GM21515 (cell line): ENCODE results near the gene NAT16.
"Not testable (repeated sequence)": the region's sequence is repeated elsewhere in the genome, so short reads cannot be mapped to it uniquely, and the experiment has no call there.

Experiments used
- ATAC-seq: cut with Tn5 transposase; IDR thresholded peaks from one replicate; pipeline ENCODE4 v1.9.1; 2021; ENCODE audit not compliant: unreplicated experiment

The NAT16 gene

DNA sequence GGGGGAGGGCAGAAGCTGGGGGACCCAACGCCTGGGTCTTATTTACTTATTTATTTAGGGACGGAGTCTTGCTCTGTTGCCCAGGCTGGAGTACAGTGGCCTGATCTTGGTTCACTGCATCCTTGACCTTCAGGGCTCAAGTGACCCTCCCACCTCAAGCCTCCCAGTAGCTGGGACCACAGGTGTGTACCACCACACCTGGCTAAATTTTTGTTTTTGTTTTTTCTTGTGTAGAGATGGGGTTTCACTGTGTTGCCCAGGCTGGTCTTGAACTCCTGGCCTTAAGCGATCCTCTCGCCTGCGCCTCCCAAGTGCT is 22.5 kb upstream of the NAT16 start:
- no peak for ATAC-seq

DNA sequence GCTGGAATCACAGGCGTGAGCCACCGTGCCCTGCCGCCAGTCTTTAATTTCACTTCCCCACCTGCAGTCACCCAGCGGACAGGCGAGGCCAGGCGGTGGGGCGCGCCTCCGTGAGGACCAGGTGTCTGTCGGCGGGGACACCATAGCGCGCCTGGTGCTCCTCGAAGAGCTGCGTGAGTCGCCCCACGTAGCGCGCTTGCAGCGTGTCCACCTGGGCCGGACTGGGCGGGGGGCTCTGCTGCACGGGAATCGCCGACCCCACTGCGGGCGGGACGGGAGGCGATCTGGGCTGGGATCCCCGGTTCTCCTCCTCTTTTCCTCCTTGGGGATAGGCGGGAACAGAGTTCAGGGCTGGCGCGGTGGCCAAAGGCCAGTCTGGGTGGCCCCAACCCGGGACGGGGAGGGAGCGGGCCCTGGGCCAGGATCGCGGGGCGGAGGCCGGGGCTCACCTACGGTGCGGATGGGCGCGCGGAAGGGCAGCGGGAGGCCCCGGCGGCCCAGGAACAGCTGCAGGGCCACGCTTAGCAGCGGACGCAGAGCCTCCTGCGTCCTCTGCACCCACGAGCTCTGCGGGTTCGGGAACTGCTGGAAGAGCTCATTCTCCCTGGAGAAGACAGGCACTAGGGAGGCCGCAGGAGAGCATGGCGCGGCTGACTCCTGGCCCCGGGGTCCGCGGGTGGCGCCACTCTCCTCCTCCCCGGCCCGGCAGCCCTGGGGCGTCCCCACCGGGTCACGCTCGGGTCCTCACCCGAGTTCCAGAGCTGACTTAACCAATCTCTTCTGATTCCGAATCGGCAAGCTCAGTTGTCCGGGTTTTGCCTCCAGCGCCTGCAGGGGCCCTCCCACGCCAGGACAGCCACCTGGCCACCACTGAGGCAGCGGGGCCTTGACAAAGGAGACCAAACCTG is 21.9 kb upstream of the NAT16 start:
- ATAC-seq = no peak

DNA sequence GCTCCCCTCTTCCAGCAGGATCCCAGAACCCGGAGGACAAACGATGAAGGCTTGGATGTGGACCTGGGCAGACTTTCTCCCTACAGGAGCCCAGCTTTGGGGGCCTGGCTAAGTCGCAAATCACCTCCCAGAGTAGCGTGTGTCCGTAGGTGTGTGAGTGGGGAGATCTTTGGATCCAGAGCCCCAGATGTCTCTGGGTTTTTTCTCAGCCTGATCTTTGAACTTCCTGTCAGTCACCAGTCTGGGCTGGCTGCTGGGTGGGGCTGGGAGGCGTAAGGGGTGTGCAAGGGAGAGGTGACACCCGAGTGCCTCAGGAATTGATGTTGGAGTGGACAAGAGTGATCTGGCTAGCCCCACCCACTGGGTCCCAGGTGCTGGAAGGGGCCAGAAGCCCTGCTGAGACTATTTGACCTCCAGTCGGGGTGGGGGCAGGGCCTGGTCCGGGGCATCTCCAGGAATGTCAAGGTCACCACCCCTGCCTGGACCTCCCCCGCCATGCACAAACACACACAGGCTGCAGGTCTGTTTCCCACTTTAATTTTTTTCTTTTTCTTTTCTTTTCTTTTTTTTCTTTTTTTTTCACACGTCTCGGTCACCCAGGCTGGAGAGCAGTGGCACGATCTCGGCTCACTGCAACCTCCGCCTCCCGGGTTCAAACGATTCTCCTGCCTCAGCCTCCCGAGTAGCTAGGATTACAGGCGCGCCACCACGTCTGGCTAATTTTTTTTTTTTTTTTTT is 20.9 kb upstream of the NAT16 start, which contains the start of gene MOGAT3:
Gene MOGAT3 (minus strand): TSS at position 175 of the 738 bp plus-strand sequence. CDS start 182 bp downstream, outside the sequence.
- ATAC-seq = no peak

DNA sequence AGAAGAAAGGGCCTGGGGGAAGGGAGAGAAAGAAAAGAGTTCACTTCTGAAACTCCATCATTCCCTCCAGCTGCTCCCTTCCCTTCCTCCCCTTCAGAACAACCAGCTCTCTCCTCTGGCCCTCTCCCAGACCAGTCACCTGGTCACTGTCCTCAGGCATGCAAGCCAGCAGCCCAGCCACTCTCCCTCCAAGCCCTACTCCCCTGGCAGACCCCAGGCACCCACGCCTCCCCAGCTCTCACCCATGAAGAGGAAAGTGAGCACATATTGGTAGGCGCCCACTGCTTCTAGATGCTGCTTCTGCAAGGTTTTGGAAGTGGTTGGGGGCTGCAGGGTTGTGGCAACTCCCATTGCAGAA is 20.4 kb upstream of the NAT16 start:
- ATAC-seq = no peak

DNA sequence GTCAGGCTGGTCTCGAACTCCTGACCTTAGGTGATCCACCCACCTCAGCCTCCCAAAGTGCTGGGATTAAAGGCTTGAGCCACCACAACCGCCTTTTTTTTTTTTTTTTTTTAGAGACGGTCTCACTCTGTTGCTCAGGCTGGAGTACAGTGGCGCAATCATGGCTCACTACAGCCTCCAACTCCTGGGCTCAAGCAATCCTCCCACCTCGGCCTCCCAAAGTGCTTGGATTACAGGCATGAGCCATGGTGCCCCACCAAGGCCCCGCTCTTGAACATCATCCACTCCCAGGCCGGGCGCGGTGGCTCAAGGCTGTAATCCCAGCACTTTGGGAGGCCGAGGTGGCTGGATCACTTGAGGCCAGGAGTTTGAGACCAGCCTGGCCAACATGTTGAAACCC is 19.4 kb upstream of the NAT16 start:
- not testable (repeated sequence) for ATAC-seq

DNA sequence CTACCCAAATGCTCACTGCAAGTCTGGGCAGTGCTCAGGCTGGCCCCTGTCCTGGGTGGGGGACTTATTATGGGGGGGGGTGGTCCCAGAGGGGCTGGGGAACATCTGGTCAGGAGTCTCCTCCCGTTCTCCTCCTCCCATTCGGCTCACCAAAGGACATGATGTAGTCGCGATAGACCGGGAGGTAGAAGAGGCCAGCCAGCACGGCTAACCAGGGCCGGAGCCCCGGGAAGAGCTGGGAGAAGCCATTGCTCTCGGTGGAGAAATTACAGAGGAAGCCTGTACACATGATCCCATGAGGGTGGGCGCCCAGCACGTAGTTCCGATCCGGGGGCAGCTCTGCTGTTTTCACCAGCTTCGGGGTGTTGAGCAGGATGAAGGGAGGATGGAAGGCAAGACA is 18.4 kb upstream of the NAT16 start:
- no peak for ATAC-seq

DNA sequence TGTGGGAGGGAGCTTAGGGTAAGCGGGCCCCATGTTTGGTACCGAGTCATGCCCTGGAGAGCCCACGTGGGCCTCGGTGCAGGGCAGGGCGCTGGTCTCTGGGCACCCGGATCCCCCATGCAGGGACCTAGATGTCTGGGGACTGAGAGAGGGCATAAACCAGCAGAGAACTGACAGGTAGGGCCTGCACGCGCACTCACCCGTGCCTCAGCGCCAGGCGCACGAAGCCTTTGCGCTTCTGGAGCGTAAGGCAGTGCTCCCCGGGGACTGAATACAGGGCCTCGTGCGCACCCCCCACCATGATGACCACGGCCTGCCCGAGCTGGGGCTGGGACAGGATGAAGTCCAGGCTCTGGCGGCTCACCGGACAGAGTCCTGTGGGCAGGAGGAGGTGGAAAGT is 17.9 kb upstream of the NAT16 start:
- ATAC-seq = no peak

DNA sequence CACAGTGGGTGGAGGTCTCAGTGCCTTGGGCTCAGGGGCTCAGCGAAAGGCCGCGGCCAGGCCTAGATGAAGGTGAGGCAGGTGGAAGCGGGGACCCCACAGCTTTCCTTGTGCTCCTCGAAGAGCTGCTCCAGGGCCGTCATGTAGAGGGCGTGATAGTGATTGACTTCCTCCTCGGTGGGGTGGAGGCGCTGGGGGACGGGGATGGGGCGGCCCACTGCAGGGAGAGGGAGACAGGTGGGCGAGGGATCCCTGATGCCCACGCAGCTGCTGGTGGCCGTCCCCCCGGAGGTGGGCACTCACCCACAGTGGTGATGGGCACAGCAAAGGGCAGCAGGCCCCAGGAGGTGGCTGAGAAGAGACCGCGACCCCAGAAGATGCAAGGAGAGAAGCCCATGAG is 15.8 kb upstream of the NAT16 start:
- no peak for ATAC-seq

DNA sequence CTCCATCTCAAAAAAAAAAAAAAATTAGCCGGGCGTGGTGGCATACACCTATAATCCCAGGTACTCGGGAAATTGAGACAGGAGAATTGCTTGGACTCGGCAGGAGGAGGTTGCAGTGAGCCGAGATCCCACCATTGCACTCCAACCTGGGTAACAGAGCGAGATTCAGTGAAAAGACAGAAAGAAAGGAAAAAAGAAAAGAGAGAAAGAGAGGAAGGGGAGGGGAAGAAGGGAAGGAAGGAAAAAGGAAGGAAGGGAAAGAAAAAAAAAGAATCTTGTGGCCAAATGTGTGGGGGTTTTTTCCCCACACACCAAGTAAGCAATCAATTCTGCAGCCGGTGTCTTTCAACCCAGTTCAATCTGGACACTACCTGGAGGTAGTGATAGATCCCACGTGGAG is 9.0 kb upstream of the NAT16 start:
- no peak for ATAC-seq

DNA sequence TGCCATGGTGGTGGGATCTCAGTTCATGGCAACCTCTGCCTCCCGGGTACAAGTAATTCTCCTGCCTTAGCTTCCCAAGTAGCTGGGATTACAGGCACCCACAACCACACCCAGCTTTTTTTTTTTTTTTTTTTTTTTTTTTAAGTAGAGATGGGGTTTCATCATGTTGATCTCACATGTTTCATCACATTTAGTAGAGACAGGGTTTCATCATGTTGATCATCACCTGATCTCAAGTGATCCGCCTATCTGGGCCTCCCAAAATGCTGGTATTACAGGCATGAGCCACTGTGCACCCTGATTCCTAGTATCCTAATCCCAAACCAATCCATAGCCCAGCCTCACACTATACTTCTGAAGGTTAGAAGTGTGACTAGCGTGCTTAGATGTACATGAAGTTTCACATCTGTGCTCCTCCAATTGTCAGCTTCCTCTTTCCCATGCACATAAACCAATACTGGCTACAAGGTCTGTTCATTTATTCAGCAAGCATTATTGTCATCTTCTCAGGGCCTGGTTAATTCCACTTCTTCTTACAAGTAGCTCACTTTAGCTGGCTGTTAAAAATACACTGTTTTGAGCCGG is 6.8 kb upstream of the NAT16 start:
- ATAC-seq = no peak

DNA sequence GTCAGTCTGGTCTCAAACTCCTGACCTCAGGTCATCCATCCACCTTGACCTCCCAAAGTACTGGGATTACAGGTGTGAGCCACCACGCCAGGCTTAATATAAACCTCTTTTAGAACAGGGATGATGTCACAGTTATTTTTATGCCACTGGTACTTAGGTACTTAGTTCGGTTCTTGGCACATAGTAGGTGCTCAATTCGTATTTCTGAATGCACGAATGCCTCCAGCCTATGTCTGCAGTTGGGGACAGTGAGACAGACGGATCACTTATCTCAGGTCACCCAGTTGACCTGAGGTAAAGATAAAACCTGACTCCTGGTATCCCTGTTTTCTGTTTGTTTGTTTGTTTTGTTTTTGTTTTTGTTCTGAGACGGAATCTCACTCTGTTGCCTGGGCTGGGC is 6.1 kb upstream of the NAT16 start:
- no peak for ATAC-seq

DNA sequence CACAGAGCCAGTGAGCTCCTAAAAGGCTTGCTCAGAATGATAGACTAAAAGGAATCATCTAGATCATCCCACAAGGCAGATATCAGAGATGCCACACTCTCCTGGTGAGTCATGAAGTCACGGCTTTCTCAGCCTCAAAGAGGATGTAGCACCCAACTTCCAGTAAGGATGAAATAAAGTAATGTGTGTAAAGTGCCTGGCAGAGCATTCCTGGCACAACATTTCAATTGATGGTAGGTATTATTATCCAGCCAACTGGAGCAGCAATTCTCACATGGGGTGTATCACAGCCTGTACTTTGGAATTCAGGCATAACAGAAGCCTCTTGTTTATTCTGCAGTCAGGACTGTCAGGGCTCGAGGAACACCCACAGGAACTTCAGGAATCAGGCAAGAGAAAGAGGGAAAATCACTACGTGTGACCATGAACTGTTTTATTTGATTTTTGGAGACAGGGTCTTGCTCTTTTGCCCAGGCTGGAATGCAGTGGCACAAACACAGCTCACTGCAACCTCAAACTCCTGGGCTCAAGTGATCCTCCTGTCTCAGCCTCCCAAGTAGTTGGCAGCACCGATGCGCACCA is 5.3 kb upstream of the NAT16 start:
- no peak for ATAC-seq

DNA sequence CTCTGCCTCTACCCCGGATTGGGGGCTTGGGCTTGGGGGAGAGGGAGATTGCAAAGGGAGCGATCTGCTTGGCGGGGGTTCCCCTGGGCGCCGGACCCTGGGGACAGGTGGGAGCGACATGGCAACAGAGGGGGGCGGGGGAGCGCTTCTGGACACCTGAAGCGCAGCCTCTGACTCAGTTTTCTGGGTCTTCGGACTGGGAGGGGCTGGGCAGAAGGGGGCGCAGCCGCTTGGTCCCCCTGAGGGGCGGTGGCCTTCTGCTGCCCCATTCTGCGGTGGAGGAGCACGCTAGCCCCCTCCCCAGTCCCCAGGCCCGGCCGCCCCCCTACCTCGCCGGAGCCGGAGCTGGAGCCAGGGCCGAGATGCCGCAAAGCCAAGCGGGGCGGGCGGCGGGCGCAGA is 380 bp downstream of the NAT16 start:
- no peak for ATAC-seq

DNA sequence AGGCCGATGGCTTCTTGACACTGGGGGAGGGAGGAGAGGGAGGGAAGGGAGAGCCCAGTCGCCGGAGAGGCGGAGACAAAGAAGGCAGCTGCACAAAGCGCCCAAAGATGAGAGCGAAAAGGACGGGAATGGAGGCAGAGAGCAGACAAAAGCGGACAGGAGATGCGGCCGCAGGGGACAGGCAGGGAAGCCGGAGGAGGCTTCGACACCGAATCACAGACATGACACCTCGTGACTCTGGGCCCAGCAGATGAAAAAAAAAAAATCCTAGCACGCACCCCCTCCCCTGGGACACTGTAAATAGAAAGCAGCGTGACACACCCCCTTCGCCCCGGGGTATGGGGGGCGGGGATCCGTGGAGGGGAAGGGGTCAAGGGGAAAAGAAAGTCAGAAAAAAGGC is 976 bp downstream of the NAT16 start:
- no peak for ATAC-seq

DNA sequence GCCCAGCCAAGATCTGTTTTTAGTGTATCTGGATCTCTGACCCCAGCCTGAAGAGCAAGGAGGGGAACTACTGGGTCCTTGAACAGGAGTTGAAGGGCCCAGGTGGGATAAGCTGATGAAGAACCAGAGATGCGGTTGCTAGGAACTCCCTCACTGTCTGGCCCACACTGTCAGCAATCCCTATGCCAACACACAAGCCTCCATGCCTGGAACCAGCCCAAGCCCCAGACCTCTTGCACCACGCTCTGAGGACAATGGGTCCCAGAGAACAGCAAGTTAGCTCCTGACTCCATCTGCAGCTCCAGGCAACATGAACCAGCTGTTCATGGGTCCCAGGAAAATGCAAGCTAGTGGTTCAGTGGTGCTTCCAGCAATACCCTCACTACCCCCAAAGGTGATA is 2.4 kb downstream of the NAT16 start:
- no peak for ATAC-seq

DNA sequence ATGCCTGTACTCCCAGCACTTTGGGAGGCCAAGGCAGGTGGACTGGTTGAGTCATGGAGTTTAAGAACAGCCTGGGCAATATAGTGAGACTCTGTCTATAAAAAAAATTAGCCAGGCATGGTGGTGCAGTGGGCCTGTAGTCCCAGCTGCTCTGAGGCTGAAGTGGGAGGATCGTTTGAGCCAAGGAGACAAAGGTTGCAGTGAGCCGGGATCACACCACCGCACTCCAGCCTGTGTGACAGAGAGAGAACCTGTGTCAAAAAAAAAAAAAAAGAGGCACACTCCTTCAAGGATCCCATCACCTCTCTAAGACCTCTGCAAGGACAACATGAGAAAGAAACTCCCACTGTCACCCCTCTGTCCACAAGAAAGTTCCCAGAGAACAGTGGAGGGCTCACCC is 4.4 kb downstream of the NAT16 start:
- ATAC-seq = no peak

DNA sequence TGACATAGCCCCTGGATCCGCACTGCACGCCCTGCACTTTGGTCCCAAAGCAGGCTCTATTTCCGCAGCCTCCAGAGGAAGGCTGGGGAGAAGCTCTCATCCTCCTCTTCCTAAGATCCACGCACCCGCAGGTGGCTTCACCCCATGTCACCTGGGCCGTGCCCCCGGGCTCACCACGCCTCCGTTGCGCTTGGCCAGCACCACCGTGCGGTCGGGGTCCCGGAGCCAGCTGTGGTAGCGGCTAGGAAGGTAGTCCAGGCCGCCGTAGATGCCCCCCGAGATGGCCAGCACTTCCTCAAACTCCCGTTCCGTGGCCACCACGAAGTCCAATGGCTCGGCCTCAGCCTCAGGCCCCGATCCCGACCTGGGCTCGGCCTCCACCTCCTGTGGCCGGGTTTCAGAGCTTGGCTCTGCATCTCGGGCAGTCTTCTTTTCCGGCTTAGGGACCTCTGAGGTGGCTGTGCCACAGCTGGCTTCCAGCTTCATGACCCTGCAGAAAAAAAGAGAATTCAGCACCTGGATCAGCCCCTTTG is 5.7 kb downstream of the NAT16 start:
- ATAC-seq = no peak

DNA sequence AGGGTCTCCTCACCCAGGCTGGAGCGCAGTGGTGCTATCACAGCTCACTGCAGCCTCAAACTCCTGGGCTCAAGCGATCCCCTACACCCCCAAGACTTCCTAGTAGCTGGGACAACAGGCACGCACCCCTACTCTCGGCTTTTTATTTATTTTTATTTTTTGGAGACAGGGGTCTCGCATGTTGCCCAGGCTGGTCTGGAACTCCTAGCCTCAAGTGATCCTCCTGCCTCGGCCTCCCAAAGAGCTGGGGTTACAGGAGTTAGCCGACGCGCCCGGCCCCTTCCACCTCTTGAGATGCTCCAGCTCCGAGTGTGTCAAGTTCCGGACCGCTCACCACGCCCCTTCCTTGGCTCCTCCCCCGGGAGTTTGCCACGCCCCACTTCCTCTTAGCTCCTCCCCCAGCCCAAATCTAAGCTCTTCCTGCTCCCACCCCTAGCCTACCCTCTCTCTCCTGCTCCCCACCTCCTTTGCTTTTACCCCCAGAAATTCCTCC is 6.3 kb downstream of the NAT16 start:
- no peak for ATAC-seq

DNA sequence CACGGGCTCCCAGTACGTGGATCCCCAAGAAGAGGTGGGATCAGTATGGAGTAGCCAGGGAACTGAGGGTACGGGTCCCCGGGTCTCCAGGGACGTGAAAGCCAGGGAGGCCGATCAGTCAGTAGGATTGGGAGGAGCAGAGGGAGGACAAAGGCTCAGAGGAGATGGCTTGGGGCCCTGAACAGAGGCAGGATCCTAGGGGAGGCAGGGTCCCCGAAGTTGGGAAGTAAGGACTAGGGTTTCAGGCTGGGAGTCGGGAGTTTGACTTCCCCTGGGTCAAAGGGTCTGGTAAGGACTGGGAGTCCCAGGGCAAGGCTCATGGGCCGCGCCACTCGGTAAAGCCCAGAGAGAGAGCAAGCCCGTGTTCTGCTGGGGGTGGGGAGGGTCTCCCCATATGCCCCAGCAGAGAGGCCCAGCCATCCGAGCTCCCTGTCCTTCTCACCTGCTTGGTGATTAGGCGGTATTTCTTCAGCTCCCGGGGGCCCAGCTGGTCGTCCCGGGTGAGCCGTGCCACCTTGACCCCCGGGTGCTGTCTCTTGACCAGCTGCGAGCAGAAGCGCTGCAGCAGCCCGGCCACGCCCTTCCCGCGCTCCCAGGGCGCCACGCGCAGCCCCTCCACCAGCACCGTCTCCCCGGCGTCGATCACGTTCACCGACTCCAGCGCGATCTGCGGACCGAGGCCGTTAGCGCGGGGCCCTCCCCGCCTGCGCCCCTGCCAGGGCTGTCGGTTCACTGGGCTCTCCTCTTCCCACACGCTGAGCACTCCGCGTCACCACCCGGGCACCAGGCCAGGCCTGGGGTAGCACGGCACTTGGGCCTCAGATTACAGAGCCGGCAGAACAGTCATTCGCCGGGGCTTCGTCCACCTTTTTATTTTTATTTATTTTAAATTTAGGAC is 7.0 kb downstream of the NAT16 start:
- ATAC-seq = no peak
